ENCODE measurements around the gene RGPD3.
"Not testable (repeated sequence)": the region's sequence is repeated elsewhere in the genome, so short reads cannot be mapped to it uniquely, and the experiment has no call there.

RGPD3 gene

DNA sequence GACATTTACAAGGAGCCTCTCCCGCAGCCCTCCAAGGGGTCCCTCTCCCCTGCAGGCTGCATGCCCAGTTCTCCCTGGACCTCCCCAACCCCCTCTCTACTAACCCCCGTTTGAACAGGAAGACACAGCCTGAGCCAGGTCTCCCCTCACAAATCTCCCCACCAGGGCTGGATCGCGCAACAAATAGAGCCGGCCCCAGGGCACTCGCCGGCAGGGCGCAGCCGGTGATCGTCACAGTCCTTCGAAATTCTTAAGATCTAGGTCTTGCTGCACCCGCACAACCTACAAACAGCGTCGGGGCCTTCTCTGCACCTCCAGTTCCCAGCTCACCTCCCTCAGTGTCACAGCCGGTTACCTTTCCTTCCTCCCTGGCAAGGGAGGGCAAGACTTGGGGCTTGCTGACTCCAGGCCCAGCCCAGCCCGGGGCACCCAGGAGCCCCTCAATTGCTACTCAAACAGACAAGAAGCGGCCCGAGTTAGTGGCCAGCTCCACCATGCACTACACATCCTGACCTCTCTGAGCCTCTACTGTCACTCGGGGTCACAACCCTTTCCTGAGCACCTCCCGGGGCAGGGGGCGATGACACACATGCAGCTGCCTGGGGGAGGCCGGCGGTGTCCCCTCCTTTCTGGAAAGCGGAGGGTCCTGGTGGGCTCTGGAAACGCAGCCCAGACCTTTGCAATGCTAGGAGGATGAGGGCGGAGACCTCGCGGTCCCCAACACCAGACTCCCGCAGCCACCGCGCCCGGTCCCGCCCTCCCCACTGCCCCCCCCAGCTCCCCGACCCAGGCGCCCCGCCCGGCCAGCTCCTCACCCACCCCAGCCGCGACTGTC, 18.6 kb upstream of the RGPD3 start, which contains the start of gene CD8B2:
TSS of gene CD8B2 (plus strand) at position 814 of the 835 bp plus-strand sequence. CDS start 63 bp downstream, outside the sequence.
- not testable (repeated sequence) for DNase-seq (ENCODE audit: low read depth in 2 of 2)

DNA sequence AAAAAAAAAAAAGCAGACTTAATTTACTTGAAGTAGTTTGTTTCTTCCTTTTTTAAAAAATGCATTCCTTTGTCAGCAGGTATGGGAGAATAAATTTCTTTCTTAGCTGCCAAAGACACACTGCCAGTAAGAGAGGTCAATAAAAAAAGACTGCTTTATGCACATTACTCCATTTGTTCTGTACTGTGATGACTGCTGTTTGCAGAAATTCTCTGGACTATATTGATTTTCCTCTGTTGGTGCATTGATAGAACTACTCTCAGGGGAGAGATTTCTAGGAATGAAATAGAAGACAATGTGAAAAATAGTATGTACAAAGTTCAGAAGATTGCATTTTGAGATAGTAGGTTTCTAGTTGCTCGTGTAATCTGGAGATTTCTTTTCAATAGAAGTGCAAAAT, 11.3 kb upstream of the RGPD3 start:
- DNase-seq (ENCODE audit: low read depth in 2 of 2), result not testable (repeated sequence)

DNA sequence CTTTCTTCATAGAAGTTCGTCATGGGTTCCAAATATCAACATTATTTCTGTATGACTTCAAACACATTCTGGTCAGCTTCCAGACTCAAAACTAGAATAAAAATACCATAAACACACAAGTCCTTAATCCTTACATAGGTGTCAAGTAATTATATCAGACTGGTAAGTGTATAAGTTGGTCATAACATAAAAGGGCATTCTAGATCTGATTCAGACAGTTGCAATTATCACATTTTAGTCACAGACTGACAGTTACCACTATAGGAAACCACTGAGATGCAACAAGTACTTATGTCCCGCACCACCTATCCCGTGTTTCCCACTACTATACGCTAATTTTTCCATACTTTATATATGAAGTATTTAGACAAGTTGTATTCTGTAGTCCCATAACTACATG, 9.4 kb upstream of the RGPD3 start:
- not testable (repeated sequence) for DNase-seq (ENCODE audit: low read depth in 2 of 2)

DNA sequence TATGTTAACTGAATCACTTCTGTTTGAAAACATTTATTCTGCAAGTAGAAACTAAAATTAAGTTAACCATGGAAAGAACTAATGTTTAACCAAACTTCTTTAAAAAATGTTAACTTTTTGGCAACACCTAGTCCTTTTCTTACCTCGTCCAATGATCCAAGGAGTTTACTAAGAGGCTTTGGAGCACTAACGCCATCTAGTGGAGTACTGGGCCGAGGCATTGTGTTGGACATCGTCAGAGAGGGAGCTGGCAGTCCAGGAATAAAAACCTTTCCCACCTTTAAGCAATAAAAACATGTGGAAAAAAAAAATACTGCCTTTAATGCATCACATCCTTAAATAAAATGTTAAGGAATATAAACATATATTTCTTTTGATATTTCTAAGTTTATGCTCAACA, 2.4 kb upstream of the RGPD3 start:
- DNase-seq (ENCODE audit: low read depth in 2 of 2), result not testable (repeated sequence)

DNA sequence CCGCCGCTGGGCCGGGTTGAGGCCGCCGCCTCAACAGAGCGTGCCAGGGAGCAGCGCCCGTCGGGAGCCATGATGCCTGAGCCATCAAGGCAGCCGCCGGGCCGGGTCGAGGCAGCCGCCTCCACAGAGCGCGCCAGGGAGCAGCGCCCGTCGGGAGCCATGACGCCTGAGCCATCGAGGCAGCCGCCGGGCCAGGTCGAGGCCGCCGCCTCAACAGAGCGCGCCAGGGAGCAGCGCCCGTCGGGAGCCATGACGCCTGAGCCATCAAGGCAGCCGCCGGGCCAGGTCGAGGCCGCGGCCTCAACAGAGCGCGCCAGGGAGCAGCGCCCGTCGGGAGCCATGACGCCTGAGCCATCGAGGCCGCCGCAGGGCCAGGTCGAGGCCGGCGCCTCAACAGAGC, 697 bp downstream of the RGPD3 start:
- DNase-seq (ENCODE audit: low read depth in 2 of 2), result not testable (repeated sequence)

DNA sequence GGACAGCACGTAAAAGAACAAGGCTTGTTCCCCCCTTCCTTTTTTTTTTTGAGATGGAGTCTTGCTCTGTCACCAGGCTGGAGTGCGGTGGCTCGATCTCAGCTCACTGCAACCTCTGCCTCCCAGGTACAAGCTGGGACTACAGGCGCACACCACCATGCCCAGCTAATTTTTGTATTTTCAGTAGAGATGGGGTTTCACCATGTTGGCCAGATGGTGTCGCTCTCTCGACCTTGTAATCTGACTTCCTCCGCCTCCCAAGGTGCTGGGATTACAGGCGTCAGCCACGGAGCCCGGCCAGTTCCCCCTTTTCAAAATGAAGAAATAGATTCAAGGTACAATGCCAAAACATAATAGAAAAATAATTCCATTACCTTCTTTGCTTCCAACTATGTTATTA, 6.3 kb downstream of the RGPD3 start:
- DNase-seq (ENCODE audit: low read depth in 2 of 2), result not testable (repeated sequence)

DNA sequence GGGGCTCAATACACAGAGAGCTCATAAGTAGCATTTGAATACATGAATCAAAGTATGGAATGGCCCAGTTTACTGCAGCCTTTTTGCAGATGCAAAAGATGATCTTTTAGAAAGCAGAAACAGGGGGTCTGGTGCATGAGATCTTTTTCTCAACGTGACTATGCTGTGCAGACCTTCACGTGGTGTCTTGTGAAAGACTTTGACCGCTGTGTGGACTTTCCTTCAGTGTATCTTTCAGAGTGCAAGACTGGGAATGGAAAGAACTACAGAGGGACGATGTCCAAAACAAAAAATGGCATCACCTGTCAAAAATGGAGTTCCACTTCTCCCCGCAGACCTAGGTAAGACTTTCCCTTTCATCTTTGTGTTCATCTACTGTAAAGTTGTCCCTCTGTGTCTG, 77.5 kb downstream of the RGPD3 start:
- DNase-seq (ENCODE audit: low read depth in 2 of 2), result not testable (repeated sequence)

DNA sequence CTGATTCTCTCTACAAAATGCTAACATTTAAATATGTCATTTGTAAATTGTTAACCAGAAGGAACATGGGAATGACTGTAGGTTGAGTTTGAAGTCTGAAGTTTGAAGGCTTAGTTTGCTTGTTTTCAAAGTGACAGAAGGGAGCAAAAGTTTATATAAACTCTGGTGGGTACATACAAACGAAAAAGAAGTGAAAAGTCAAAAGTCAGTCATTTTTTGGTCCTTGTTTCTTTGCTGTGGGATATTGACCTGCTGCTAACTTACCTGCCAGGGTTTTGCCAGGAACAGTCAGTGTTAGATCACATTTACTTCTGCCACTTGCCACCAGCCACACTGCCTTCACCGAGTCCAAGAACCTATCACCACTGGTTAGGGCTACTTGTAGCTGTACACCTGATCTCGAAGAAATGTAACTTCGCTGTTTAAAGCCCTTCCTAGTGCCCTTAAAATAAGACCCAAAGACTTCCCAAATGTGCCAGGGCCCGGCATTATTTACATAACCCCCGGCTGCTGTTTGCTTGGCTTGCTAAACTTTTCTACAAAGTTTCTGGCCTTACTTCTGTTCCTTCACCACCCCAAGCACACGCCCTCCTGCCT, 79.3 kb downstream of the RGPD3 start:
- not testable (repeated sequence) for DNase-seq (ENCODE audit: low read depth in 2 of 2)

DNA sequence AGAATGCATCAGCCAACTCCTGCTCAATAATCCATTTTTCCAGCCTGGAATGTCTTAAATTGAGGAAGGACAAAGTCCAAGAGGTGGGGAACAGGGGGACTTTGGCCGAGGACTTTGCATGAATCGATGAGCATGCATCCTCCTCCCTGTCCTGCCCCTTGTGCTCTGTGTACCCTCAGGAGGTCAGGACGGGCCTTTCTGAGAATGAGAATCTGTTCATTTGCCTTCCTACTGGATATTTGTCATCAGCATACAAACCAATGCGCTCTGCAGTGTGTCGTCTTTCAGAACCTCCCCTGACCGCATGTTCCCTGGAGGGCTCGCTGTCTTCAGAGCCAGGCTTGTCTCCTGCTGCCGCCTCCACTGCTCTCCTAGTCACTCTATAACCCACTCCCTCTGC, 83.7 kb downstream of the RGPD3 start:
- not testable (repeated sequence) for DNase-seq (ENCODE audit: low read depth in 2 of 2)

DNA sequence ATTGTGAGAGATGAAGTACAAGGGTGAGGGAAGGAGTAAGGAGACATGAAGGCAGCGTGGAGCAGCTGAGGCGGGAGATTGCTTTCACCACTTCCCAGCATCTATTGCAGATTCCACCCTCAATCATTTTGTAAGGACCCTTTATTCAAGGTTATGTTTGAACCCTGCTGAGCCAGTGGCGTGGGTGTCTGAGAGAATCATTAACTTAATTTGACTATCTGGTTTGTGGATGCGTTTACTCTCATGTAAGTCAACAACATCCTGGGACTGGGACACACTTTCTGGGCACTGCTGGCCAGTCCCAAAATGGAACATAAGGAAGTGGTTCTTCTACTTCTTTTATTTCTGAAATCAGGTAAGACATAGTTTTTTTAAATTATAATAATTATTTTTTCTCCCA, 86.3 kb downstream of the RGPD3 start:
- DNase-seq (ENCODE audit: low read depth in 2 of 2), result not testable (repeated sequence)

DNA sequence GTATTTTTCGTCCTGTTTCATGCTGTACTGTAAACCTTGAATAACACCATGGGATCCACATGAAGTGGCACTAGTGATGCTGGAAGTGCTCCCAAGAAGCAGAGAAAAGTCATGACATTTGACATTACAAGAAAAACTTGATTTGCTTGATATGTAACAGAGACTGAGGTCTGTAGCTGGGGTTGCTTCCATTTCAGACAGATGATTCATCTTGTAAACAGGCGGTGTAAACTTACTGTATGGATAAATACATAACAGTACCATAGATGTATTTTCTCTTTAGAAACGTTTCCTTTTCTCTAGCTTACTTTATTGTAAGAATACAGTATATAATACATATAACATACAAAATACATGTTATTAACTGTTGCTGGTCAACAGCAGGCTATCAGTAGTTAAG, 88.6 kb downstream of the RGPD3 start:
- DNase-seq (ENCODE audit: low read depth in 2 of 2), result not testable (repeated sequence)

DNA sequence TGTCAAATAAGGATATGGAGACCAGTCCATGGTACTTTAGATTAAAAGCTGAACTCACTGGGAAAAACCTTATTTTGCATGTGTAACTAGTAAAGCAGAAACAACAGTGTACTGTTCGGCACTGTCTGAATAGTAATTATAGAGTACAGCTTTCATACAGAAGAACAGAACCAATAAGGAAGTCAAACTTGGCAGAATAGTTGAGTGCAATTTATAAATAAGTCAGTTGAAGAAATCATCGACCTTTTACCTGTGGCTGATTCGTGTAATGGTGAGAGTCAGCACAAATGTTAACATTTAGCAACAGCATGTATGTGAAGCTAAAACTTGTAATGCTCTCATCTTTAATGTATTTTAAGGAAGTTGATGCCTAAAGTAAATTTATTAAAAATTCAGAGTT, 99.0 kb downstream of the RGPD3 start:
- not testable (repeated sequence) for DNase-seq (ENCODE audit: low read depth in 2 of 2)

DNA sequence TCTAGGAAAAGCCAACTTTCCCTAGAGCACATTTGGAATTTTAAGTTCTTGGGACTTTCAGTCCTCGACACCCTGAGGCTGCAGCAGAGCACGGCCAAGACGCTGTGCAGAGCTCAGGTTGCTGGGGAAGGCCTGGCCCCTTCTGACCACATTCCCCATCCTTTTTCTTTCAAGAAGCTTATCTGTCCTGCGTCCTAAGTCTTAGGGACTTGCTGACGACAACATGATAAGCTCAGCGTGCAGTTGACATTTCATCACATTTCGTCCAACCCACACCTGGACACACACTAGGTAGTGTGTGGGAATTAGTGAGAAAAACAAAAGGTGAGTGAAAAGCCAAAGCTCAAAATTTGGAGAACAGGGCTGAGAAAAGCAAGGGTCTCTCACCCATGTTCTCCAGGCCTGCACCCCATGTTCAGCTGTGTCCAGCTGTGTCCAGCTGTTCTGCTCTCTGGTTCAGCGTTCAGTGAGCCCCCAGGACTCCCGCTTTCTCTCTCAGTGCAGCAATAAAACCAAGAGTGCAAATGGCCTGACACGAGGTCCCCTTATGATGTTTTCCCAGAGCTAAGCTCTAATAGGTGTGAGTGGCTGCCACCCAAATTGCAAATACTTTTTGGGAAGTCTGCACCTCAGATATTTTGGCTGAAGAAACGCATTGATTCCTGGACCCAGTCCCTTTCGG, 101.9 kb downstream of the RGPD3 start:
- no peak for DNase-seq (ENCODE audit: low read depth in 2 of 2)

DNA sequence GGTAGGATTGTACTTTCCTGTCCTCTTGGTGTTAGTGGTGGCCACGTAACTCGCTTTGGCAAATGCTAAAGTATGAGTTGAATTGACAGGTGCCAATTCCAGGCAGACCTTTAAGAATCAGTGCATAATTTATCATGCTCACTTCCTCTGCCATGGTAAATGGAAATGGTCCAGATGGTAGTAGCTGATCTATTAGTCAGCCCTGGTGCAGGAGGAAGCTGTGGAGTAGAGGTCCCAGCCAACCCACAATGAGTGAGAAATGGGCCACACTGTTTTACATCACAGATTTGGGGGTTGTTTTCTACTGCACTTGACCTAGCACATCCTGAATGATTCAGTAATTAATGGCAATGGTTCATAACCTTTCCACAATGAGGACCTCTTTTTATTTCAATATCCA, 104.4 kb downstream of the RGPD3 start:
- no peak for DNase-seq (ENCODE audit: low read depth in 2 of 2)

DNA sequence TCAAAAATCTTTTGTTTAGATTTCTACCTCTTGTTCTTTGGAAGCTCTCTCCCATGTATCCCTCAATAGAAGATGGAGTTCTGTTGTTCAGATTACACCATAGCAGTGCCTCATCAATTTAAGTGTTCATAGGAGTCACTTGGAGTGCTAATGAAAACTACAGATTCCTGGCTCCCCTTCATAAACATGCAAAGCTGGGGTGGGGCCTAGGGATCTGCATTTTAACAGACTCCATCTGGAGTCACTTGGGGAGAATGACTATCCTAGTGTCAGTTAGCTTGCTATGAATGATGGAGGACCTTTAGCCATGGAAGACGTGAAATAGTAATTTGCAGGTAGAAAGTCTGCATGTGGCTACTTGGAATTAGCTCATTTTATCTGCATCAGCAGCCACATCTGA, 105.4 kb downstream of the RGPD3 start:
- no peak for DNase-seq (ENCODE audit: low read depth in 2 of 2)

DNA sequence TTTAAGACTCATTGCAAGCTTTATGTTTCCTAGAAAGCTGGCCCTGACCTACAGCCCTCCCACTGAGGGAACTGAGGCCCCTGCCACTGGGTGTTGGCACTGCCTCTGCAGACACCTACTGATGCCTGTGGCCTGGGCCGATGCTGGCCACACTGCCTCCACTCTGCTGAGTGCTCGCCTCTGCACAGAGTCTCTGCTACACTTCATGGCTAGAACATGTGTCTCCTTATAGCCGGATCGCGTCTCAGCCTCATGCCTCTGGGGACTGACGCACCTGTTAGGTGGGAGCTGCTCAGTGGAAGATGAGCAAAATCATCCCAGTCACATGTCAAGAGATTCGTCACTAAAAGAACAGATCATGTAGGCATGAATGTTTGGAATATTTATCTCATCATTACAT, 108.7 kb downstream of the RGPD3 start:
- DNase-seq (ENCODE audit: low read depth in 2 of 2), result no peak

DNA sequence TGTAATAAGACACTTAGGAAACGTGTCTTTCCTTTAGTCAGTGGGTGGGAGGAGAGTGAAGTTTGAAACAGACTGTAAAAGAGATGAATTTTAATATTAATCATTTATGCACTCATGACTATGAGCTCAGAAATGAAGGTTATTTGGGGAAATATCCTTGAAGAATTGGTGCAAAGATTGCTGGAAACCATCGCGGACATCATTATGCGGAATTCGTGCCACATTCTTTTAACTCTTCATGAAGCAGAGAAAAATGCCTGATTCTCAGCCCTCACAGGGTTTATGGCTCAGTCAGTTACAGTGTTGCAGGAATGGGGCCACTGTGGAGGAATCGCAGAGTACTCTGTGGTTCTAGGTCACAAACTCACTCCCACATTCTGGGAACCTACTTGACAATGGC, 109.7 kb downstream of the RGPD3 start:
- peak; percentile 17 for DNase-seq (ENCODE audit: low read depth in 2 of 2)

DNA sequence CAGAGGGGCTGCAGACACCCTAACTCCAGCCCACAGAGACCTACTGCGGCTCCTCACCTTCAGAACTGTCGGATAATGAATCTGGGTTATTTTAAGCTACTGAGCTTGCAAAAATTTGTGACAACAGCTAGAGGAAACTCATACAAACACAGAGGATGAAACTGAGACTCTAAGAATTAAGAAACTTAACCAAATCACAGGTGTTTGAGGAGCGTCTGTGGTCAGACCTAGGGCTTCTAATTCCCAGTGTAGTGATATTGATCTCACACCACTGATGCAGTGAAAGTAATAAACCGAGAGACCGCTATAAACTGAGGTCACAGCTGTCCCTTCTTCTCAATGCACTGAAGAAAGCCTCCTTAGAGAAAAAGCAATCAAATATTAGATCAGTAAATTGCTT, 110.1 kb downstream of the RGPD3 start:
- DNase-seq (ENCODE audit: low read depth in 2 of 2), result no peak

DNA sequence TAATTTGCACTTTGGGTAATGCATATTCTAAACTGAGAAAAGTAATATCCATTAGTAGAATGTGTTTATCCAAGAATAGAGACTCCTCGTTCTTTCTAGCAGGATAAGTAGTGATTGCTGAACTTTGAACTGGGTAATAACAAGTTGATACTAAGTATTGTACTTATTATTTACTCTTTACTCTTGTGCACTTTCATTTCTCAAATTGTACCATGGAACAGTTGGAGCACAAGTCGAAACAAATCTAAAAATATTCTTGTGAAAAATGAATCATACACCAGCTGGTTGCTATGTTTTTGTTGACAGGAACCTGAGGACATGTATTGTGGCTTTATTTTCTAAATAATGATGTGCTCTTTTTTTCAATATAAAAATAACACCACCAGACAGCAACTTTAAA, 111.9 kb downstream of the RGPD3 start:
- DNase-seq (ENCODE audit: low read depth in 2 of 2), result no peak

DNA sequence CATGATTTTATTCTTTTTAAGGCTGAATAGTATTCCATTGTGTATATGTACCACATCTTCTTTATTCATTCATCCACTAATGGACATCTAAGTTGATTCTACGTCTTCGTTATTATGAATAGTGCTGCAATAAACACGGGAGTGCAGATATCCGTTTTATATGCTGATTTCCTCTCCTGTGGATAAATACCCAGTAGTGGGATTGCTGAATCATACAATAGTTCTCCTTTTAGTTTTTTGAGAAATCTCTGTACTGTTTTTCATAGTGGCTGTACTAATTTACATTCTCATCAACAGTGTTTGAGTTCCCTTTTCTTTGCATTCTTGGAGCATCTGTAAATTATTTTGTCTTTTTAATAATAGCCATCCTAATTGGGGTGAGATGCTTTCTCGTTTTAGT, 114.5 kb downstream of the RGPD3 start:
- DNase-seq (ENCODE audit: low read depth in 2 of 2), result no peak

DNA sequence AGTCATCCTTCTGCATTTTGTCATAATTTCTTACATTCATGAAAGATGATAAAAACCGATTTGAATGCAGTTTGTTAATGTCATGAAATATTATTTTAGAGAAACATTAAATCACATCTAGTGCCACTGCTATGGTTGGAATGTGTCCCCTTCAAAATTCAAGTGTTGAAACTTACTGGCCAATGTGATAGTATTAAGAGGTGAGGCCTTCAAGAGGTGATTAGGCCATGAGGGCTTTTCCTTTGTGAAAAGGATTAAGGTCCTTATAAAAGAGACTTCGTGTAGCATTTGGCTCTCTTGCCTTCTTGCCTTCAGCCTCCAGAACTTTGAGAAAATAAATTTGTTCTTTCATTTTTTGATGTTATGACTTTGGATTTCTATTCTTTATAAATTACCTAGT, 117.2 kb downstream of the RGPD3 start:
- no peak for DNase-seq (ENCODE audit: low read depth in 2 of 2)

DNA sequence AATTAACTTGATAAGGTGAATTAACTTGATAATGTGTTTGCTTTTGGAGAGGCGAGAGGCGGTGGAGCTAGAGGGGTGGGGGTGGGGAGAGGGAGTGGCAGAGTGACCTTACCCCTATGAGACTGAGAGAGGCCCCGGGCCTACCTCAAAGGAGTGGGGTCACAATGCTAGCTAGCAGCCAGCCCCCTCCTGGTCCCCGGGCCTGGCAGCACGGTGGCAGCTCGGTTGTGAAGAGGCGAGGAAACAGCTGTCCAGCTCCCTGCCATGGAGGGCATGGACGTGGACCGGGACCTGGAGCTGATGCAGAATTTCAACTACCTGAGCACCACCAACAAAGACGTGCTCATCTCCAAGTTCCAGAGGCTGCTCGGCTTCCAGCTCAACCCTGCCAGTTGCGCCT, 123.9 kb downstream of the RGPD3 start:
- no peak for DNase-seq (ENCODE audit: low read depth in 2 of 2)

DNA sequence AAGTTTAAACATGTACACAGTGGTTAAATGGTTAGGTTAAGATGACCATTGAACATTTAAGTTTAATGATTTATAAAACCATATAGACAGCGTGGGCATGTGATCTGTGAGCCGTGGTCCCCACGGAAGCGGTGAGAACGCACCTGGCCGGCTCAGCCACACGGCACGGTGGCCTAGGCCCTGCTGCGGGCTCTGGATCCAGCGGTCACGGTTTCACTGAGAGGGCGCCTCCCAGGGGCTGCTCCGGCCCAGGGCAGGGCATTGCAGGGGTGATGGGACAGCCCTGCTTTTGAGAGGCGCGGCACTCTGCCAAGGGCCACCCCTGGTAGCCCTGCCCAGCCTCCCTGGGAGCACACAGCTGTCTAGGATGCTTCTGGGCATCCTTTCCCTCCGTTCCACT, 124.9 kb downstream of the RGPD3 start:
- DNase-seq (ENCODE audit: low read depth in 2 of 2), result no peak
